Activated CD4-positive, alpha-beta T cell treated with anti-CD3 and anti-CD28 coated beads for 36 hours (primary cell): ENCODE measurements around the gene SCMH1. TPM values are rescaled to one million over a fixed set of nuclear protein-coding genes. Genes with fewer than 3 reads are reported as not detected.

ENCODE experiments used
- ATAC-seq: fragments of 200-7000 bp; cut with Tn5 transposase; one replicate; pipeline ENCODE4 v1.10.0; 2021; ENCODE audit warnings: mild to moderate bottlenecking, moderate library complexity
- CTCF ChIA-PET: fragments of 350-600 bp; sonication (Branson Sonifier 250); formaldehyde crosslinking; loops from one replicate; lab custom pipeline; 2021; ENCODE audit warnings: antibody characterized with exemption; lab: Charles Lee
- POLR2A ChIA-PET: fragments of 350-600 bp; sonication (Branson Sonifier 250); formaldehyde crosslinking; loops from one replicate; lab custom pipeline; 2021; ENCODE audit warnings: antibody characterized with exemption, inconsistent platforms; lab: Charles Lee
- DNase-seq: peaks from one replicate; pipeline ENCODE4 v3.0.0-alpha.2; 2020
- H3K27ac Mint-ChIP-seq: one replicate; pipeline ENCODE4 v1.8.0; 2021; ENCODE audit warnings: mixed read lengths
- H3K27me3 Mint-ChIP-seq: one replicate; pipeline ENCODE4 v1.8.0; 2021; ENCODE audit warnings: mixed read lengths
- H3K36me3 Mint-ChIP-seq: one replicate; pipeline ENCODE4 v1.8.0; 2021; ENCODE audit warnings: low read depth, mixed read lengths
- H3K4me1 Mint-ChIP-seq: one replicate; pipeline ENCODE4 v1.8.0; 2021; ENCODE audit warnings: mixed read lengths
- H3K4me3 Mint-ChIP-seq: one replicate; pipeline ENCODE4 v1.8.0; 2021; ENCODE audit warnings: mild to moderate bottlenecking, moderate library complexity, mixed read lengths
- H3K9me3 Mint-ChIP-seq: one replicate; pipeline ENCODE4 v1.8.0; 2021; ENCODE audit warnings: low read depth, mixed read lengths
- intact Hi-C, 2 experiments: fragments of 100-400 bp; cut with DNase I in 1 of 2; cut with micrococcal nuclease in 1 of 2; formaldehyde crosslinking; loops; one replicate each; pipeline versions ENCODE4 v1.14.2 to v1.15.1; 2022 to 2024; cut with DNase I, micrococcal nuclease
- total RNA-seq, 2 experiments: library from RNA; stranded (reverse); gene quantifications; one replicate each; pipeline ENCODE4 v1.2.3, GENCODE V29; 2021

Gene SCMH1
- total RNA-seq, 2 experiments from 2014 or later: 23.7 to 31.0 TPM

DNA sequence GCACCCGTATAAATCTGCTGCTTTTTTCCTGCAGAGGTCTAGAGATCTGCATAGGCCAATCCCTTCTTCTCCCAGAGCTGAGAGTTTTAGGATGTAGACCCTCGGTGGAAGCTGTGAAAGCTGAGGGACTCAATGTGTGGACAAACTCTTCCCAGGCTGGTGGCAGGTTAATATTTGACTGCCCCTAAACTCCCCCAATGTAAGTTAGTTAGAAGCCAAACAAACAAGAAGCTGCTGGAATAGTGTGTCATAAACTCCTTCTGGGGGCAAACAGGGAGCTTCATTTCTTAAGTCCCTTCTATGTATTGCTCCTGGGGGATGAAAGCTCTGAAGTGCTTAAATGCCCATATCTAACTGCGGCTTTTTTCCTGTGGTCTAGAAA is 72.3 kb downstream of the SCMH1 start:
- Mint-ChIP-seq H3K27me3 (no peaks in the 10 kb centered on the region), H3K9me3 (peaks cover 16% of the 10 kb centered on the region), H3K4me1 (peaks cover 12% of the 10 kb centered on the region), H3K4me3 (no peak overlapping the region), H3K27ac (no peak overlapping the region), H3K36me3 (peaks cover 41% of the 10 kb centered on the region)
- ChIA-PET CTCF (interaction anchor here (0.6 kb wide), 1 partner anchor 1059 kb away, joined by 3 read pairs; no protein-coding TSS in a partner anchor), POLR2A (no interaction called here)
- no peak for DNase-seq
- intact Hi-C loops: no loop called here
- ATAC-seq: no peak

- H3K36me3 Mint-ChIP-seq: peaks cover 39% of the 10 kb centered on the region
- ChIA-PET POLR2A (no interaction called here), CTCF (interaction anchor here (0.6 to 1.1 kb wide), 2 partner anchors 23 to 1059 kb away, joined by 3 read pairs; no protein-coding TSS in a partner anchor)
- H3K27ac Mint-ChIP-seq: no peak overlapping the region
- intact Hi-C loops: no loop called here
- H3K9me3 Mint-ChIP-seq: peaks cover 16% of the 10 kb centered on the region
- DNase-seq: no peak
- ATAC-seq: no peak
- no peaks in the 10 kb centered on the region for H3K27me3 Mint-ChIP-seq
- H3K4me1 Mint-ChIP-seq: peaks cover 10% of the 10 kb centered on the region
- no peak overlapping the region for H3K4me3 Mint-ChIP-seq
Observed at GRCh38 chr1:41169066-41169798, 72.9 kb downstream of the SCMH1 start.

DNA sequence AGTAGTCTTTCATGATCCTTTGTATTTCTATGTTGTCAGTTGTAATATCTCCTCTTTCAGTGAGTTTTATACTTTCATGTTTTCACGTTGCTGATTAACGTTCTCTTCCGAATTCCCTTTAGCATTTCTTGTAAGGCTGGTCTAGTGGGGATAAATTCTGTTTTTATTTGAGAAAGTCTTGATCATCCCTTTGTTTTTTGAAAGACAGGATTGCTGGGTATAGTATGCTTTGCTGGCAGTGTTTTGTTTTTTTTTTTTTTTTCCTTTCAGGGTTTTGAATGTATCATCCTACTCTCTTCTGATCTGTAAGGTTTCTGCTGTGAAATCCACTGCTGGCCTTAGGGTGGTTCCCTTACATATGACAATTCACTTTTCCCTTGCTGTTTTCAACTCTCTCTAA is 74.4 kb downstream of the SCMH1 start:
- Mint-ChIP-seq H3K27me3 (no peaks in the 10 kb centered on the region), H3K4me1 (peaks cover 3% of the 10 kb centered on the region), H3K36me3 (peaks cover 33% of the 10 kb centered on the region), H3K9me3 (peaks cover 16% of the 10 kb centered on the region), H3K4me3 (no peak overlapping the region), H3K27ac (no peak overlapping the region)
- DNase-seq (no peak), ATAC-seq (no peak)
- intact Hi-C loops: no loop called here
- ChIA-PET POLR2A (no interaction called here), CTCF (no interaction called here)

- no peaks in the 10 kb centered on the region for H3K4me1 Mint-ChIP-seq
- ChIA-PET CTCF (no interaction called here), POLR2A (no interaction called here)
- peaks cover 13% of the 10 kb centered on the region for H3K9me3 Mint-ChIP-seq
- no peak overlapping the region for H3K27ac Mint-ChIP-seq
- H3K36me3 Mint-ChIP-seq: peaks cover 23% of the 10 kb centered on the region
- intact Hi-C loops: no loop called here
- DNase-seq (no peak), ATAC-seq (no peak)
- no peaks in the 10 kb centered on the region for H3K27me3 Mint-ChIP-seq
- no peak overlapping the region for H3K4me3 Mint-ChIP-seq
Observed at GRCh38 chr1:41164727-41165126, 77.4 kb downstream of the SCMH1 start.

GRCh38 chr1:41162441-41162840 is 79.7 kb downstream of the SCMH1 start:
- no peaks in the 10 kb centered on the region for H3K27me3 Mint-ChIP-seq
- H3K27ac Mint-ChIP-seq: no peak overlapping the region
- H3K36me3 Mint-ChIP-seq: peaks cover 6% of the 10 kb centered on the region
- DNase-seq: no peak
- no peak overlapping the region for H3K4me3 Mint-ChIP-seq
- POLR2A ChIA-PET: no interaction called here
- intact Hi-C loops: no loop called here
- H3K4me1 Mint-ChIP-seq: no peaks in the 10 kb centered on the region
- no peak for ATAC-seq
- CTCF ChIA-PET: no interaction called here
- peaks cover under 1% of the 10 kb centered on the region for H3K9me3 Mint-ChIP-seq

GRCh38 chr1:41161846-41162245 is 80.3 kb downstream of the SCMH1 start:
- ATAC-seq (no peak), DNase-seq (no peak)
- Mint-ChIP-seq H3K4me1 (no peaks in the 10 kb centered on the region), H3K27ac (no peak overlapping the region), H3K27me3 (no peaks in the 10 kb centered on the region), H3K9me3 (no peaks in the 10 kb centered on the region), H3K36me3 (peaks cover 7% of the 10 kb centered on the region), H3K4me3 (no peak overlapping the region)
- intact Hi-C loops: no loop called here
- ChIA-PET CTCF (no interaction called here), POLR2A (no interaction called here)

DNA sequence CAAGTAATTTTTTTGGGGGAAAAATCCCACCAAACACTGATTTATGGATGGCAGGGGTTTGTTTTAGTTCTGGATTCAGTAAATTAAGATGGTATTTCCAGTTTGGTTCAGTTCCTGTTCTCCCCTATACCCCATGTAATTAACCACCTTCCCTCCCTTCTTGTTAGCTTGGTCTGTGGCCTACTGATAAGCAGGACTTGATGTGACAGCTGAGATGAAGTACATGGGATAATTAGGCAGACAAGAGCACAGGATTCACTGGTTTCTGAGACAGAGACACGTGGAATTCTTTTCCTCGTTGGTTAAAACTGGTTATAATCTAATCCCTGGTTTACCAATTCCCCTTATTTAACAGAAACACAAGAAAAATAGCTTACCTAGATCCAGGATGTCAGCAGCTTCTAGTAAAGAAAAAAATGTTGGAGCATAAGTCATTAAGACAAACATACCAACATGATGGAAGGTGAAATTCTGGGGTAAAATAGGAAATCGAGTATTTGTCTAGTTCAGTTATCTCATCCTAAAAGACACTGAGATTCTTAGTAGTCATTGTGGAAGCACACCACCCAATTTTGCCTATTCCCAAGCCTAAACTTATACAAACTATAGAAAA is 81.5 kb downstream of the SCMH1 start:
- no peak for DNase-seq
- CTCF ChIA-PET: interaction anchor here (0.7 to 1.3 kb wide), 2 partner anchors 12 to 34 kb away, joined by 3 read pairs; no protein-coding TSS in a partner anchor
- ATAC-seq: no peak
- no peak overlapping the region for H3K4me3 Mint-ChIP-seq
- intact Hi-C loops: no loop called here
- H3K27me3 Mint-ChIP-seq: no peaks in the 10 kb centered on the region
- POLR2A ChIA-PET: no interaction called here
- no peaks in the 10 kb centered on the region for H3K9me3 Mint-ChIP-seq
- no peaks in the 10 kb centered on the region for H3K4me1 Mint-ChIP-seq
- H3K36me3 Mint-ChIP-seq: peaks cover 8% of the 10 kb centered on the region
- H3K27ac Mint-ChIP-seq: no peak overlapping the region

DNA sequence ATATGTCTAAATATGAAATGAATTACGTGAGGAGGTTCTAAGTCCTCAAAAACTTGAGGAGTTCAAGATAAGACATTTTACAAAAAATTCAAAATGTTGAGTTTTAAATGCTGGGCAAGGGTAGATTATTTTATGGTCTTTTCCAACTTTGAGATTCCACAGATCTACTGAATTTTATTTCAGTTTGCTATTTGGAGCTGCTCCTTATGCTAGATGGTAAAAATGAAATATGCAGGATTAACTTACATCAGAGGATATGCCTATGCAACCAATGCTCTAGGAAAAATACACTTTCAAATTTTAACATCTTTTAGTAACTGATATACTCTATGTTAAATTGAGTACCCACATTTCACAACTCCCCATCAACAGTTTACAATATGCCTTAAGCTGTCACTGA is 83.1 kb downstream of the SCMH1 start:
- ChIA-PET POLR2A (no interaction called here), CTCF (no interaction called here)
- peaks cover 7% of the 10 kb centered on the region for H3K36me3 Mint-ChIP-seq
- ATAC-seq: no peak
- no peak for DNase-seq
- H3K4me3 Mint-ChIP-seq: no peak overlapping the region
- no peaks in the 10 kb centered on the region for H3K4me1 Mint-ChIP-seq
- H3K9me3 Mint-ChIP-seq: no peaks in the 10 kb centered on the region
- H3K27me3 Mint-ChIP-seq: no peaks in the 10 kb centered on the region
- intact Hi-C loops: no loop called here
- no peak overlapping the region for H3K27ac Mint-ChIP-seq

DNA sequence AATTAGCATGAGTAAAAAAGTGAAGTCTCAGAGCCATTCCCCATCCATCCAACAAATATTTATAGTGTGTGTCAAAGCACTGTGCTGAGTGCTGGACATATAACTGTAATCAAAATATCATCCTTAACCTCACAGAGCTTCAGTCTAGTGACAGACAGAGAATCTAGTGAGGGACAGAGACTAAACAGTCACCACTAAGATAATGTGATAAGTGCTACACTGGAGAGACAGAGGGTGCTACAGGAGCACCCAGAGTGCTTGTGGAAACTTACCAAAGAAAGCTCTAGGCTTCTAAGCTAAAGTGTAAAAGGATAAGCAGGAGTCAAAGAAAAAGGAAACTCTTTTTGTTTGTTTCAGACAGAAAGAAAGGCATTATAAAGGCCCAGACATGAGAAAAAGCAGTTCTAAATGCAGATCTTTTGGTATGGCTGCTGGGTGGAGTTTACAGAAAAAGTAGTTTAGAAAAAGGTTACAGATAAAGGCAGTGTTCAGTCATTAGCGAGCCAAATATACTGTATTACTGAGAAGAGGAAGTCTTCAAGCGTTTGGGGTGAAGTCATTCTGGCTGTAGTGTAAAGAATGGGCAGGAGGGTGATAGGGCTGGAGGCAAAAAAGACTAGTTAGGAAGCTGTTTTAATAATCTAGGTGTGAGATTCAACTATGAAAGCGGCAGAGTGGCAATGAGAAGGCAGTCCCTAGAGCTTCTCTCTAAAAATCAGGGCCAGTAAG is 83.8 kb downstream of the SCMH1 start:
- Mint-ChIP-seq H3K27me3 (no peaks in the 10 kb centered on the region), H3K36me3 (peaks cover 6% of the 10 kb centered on the region), H3K4me3 (no peak overlapping the region), H3K4me1 (no peaks in the 10 kb centered on the region), H3K27ac (no peak overlapping the region), H3K9me3 (no peaks in the 10 kb centered on the region)
- DNase-seq (no peak), ATAC-seq (no peak)
- CTCF ChIA-PET: interaction anchor here (0.6 kb wide), 1 partner anchor 161 kb away, joined by 3 read pairs; no protein-coding TSS in a partner anchor
- intact Hi-C loops: no loop called here
- POLR2A ChIA-PET: no interaction called here

GRCh38 chr1:41155105-41155504 is 87.0 kb downstream of the SCMH1 start:
- Mint-ChIP-seq H3K36me3 (peaks cover 15% of the 10 kb centered on the region), H3K4me3 (no peak overlapping the region), H3K4me1 (no peaks in the 10 kb centered on the region), H3K27me3 (no peaks in the 10 kb centered on the region), H3K27ac (no peak overlapping the region), H3K9me3 (no peaks in the 10 kb centered on the region)
- intact Hi-C loops: no loop called here
- DNase-seq: no peak
- ChIA-PET POLR2A (no interaction called here), CTCF (no interaction called here)
- ATAC-seq: no peak

GRCh38 chr1:41153750-41154274 is 88.3 kb downstream of the SCMH1 start:
- intact Hi-C loops: no loop called here
- DNase-seq (no peak), ATAC-seq (no peak)
- Mint-ChIP-seq H3K4me1 (no peaks in the 10 kb centered on the region), H3K4me3 (no peak overlapping the region), H3K36me3 (peaks cover 25% of the 10 kb centered on the region), H3K9me3 (no peaks in the 10 kb centered on the region), H3K27ac (no peak overlapping the region), H3K27me3 (no peaks in the 10 kb centered on the region)
- POLR2A ChIA-PET: no interaction called here
- CTCF ChIA-PET: no interaction called here
